Measurements from ENCODE around the gene ZFHX3.

DNA sequence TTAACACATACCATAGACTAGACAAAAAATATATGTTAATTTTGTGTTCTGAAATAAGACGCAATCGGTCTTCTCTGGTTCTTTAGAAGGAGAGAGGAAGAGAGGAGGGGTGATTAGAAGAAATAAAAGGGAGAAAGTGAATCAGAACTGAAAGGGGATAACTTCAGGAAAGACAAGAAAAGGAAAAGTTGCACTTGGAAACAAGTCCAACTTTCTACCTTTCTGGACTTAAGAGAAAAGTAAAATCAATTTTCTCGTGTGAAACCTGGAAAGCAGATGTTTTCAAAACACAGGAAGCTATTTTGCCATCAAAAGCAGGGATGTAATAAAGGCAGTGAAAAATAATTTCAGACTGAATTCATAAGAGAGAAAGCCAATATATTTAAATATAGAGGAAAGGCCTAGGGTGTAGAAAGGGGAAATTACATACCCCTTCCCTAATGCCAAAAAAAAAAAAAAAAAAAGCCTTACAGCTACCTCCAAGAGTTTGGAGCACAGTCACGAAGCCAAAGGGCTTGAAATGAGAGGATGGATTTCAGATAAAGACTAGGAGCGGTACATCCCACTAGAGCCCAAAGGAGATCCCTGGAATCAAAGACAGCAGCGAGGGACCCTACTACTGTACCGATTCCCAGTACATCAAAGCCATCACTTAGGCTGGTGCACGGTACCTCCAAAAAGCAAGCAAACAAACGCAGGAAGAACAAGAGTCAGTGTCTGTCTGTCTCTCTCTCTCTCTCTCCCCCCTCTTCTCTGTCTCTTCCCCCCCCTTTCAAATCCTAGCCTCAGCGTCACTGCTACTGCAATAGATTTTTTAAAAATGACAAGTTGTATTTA, 12.1 kb upstream of the ZFHX3 start:
- TF ChIP-seq CTCF (IDR thresholded peaks at IDR 0.05), result no peak
- no peak for TF ChIP-seq POLR2A (IDR thresholded peaks at IDR 0.05)

Measured in heart left ventricle (tissue), 13 donors.